Myocyte (in vitro differentiated cells): ENCODE measurements around the gene DUSP9. TPM values are rescaled to one million over a fixed set of nuclear protein-coding genes. Genes with fewer than 3 reads are reported as not detected.

Experiments
- DNase-seq: peaks from one replicate; pipeline ENCODE4 v3.0.0-alpha.2; 2012; ENCODE audit warnings: low read depth
- total RNA-seq: library from RNA; depleted of rRNA; stranded (reverse); fragments of >200 nt; gene quantifications from 2 replicates; pipeline ENCODE4 v1.2.3, GENCODE V29; 2014

DUSP9 gene
- total RNA-seq, 1 donor from 2014 or later, result not detected

DNA sequence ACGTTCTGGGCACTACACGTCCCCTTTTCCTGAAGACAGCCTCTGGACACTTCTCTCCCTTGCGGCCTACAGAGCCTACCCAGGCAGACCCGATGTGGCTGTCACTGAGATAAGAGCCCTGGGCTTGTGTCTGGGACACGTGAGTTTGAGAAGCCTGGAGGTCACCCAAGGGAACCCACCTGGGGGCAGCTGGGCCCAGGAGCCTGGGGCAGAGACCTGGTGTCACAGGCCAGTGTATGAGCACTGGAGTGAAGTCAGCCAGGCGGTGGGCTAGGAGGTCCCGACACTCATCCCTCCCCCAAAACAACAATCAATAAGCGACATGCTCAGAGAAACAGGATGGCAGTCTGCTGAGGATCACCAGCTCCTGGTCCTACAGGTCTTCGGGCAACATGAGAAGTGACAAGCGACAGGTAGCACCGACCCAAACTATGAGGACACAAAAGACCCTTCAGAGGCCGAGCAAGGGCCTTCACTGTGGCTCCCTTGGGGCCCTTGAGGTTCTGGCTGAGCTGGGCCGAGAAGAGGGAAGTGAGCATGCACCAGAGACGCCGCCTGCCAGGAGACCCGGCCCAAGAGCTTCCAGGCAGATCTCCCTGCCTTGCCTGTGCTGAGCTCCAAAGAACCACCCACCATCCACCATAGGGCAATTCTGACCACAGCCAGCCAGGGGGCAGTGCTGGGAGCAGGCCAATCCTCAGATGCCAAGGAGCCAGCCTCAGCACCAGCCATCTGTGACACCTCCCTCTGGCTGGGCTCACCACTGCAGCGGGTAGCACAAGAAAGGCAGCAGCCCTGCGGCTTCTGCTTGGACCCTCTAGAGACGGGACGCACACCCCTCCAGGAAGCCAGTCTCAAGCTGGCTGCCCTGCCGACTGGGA is 11.0 kb upstream of the DUSP9 start:
- DNase-seq, result no peak

DNA sequence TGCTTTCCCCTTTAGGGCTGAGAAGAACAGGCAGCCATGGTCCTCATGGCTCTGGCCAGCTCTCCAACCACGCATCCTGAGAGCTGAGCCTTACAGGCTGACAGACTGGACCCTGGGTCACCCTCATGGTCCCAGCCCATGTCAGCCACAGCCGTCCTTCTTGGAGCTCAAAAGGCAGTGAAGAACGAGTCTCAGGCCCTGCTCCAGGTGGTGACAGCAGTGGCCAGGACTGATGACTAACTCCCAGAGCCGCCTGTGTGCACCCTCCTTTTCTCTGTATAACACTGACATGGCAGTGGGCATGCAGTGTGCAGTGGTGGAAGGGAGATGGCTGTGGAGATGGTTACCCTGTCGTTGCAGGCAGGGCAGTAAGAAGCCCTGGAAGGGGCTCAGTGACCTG is 10.3 kb upstream of the DUSP9 start:
- no peak for DNase-seq

- DNase-seq, result no peak
Observed at GRCh38 chrX:153637121-153638040, 9.6 kb upstream of the DUSP9 start.

GRCh38 chrX:153638041-153638371 is 9.0 kb upstream of the DUSP9 start:
- no peak for DNase-seq

GRCh38 chrX:153638436-153639176 is 8.4 kb upstream of the DUSP9 start:
- DNase-seq, result no peak

DNA sequence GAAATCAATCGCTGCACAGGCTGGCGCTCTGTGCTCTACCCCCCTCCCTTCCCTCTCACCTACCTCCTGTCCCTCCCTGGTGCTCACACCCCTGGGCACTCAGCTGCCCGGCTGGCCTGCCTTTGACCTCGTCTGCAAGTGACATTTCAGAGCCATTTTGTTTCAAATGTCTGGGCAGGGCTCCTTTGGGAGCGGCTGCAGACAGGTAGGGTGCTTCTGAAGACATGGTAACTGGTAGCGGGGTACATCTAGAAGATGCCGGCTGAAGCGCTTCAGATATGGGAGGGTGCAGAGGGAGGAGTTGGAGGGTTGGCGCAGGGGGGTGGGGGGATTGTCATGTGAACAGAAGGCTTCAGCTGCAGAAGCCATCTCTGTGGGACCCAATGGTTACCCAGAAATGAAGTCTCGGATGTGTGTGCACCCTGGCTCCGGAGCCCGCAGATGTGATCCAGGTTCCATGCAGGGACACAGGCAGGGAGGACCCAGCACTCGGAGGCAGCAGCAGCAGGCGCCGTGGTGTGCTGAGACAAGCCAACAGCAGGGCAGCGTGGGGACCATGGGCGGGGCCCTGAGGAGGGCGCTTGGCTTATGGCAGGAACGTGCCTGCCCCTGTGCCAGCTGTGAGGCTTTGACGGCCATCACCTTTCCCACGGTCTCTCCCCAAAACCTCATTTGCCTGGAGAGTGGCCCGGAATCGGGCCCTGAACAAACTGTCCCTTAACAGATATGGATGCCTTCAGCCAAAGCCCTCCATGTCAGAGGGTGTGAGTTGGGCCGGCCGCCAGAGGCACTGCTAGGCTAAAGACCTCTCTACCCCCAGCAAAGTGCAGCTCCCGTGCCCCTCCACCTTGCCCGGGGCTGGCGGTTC is 7.6 kb upstream of the DUSP9 start:
- no peak for DNase-seq

GRCh38 chrX:153640045-153640686 is 6.8 kb upstream of the DUSP9 start:
- DNase-seq, result no peak

- no peak for DNase-seq
Observed at GRCh38 chrX:153640736-153641575, 6.0 kb upstream of the DUSP9 start.

GRCh38 chrX:153641627-153642026 is 5.4 kb upstream of the DUSP9 start:
- DNase-seq, result no peak

GRCh38 chrX:153642051-153642654 is 4.8 kb upstream of the DUSP9 start:
- no peak for DNase-seq

- DNase-seq, result no peak
Observed at GRCh38 chrX:153642655-153643430, 4.2 kb upstream of the DUSP9 start.

- DNase-seq, result no peak
Observed at GRCh38 chrX:153643431-153644351, 3.3 kb upstream of the DUSP9 start.

- no peak for DNase-seq
Observed at GRCh38 chrX:153644356-153645125, 2.5 kb upstream of the DUSP9 start.

- DNase-seq, result no peak
Observed at GRCh38 chrX:153645151-153645550, 1.9 kb upstream of the DUSP9 start.

GRCh38 chrX:153645921-153646488 is 998 bp upstream of the DUSP9 start:
- DNase-seq, result no peak
